Iris pigment epithelial cell (primary cell): ENCODE results near the gene PYGO1.

Source experiments
- DNase-seq: peaks from one replicate; pipeline ENCODE4 v3.0.0-alpha.2; 2011; ENCODE audit warnings: low read depth

The PYGO1 gene

GRCh38 chr15:55564347-55565145 lies 23.6 kb downstream of the PYGO1 start:
- no peak for DNase-seq

DNA sequence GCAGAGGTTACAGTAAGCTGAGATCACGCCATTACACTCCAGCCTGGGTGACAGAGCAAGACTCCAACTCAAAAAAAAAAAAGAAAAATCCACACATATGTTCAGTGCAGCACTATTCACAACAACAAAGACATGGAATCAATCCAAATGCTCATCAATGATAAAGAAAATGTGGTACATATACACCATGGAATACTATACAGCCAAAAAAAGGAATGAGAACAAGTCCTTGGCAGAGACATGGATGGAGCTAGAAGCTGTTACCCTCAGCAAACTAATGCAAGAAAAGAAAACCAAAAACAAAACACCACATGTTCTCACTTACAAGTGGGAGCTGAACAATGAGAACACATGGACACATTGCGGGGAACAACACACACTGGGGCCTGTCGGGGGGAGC lies 25.5 kb downstream of the PYGO1 start:
- no peak for DNase-seq

- DNase-seq, result no peak
Measured at GRCh38 chr15:55555089-55555488, 33.1 kb downstream of the PYGO1 start.

DNA sequence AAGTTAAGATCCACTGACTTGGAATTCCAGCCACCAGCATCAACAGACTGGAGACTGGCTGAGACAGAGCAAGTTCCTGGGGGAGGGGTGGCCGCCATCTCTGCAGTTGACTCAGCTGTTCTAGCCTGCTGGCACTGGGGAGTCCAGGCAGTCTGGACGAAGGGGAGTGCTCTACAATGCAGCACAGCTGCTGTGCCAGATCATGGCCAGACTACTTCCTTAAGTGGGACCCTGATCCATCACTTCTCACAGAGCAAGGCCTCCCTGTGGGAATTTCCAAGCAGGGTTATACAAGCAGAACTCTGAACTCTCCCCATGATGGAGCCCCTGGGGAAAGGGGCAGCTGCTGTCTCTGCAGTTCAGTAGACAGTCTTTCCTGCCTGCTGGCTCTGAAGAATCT lies 35.2 kb downstream of the PYGO1 start:
- DNase-seq, result peak; percentile 75

DNA sequence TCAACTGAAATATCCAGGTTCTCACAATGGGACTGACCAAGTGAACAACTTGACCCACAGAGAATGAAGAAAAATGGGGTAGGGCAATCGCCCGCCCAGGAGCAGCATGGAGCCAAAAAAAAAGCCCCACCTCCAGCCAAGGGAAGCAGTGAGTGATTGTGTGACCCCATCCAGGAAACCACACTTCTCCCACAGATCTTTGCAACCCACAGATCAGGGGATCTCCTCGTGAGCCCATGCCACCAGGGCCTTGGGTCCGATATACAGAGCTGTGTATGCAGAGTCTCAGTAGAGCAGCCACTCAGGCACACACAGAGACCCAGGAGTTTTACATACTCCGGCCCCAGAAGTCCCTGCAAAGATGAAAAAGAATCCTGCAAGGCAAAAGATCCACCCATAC lies 35.7 kb downstream of the PYGO1 start:
- DNase-seq, result no peak

GRCh38 chr15:55549305-55549704 lies 38.8 kb downstream of the PYGO1 start:
- no peak for DNase-seq

GRCh38 chr15:55546718-55547117 lies 41.4 kb downstream of the PYGO1 start:
- peak; percentile 36 for DNase-seq

- no peak for DNase-seq
Measured at GRCh38 chr15:55535436-55535835, 52.7 kb downstream of the PYGO1 start.

DNA sequence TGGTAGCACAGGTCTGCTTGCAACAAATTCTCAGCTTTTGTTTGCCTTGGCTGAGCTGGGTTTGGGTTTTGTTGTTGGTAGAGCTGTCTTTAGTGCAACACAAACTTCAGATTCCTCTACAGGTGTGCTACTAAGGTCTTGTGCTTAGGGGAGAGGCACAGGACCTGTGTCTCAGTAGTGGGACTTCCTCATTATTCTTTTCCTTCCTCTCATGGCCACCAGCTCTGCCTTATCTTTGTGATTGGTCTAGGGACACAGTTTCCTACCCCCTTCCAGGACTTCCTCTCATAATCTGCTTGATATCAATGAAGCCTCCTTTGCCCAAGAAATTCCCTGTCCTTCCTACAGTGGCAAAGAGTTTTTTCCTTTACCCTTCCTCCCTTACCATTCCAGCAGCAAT lies 55.2 kb downstream of the PYGO1 start:
- DNase-seq, result no peak

DNA sequence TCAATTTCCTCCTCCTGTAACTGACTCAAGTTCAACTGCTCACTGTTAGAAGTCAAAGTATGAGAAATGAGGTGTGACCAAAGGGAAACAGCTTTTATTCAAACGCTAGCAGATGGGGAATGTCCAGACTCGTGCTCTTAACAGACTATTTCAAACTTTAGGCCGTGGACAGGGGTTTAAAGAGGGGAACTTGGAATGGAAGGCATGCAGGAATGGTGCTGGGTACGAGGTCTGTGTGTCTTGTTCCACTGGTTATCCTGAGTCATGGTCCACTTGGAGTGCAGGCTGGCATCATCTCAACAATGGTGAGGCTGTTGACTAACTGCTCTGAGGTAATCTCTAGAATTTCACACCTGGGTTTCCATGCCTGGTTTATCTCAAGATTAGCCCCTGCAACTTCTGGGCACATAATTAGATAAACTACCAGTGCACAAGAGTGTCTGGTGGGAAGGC lies 57.3 kb downstream of the PYGO1 start:
- peak; percentile 9 for DNase-seq

- no peak for DNase-seq
Measured at GRCh38 chr15:55528812-55529211, 59.3 kb downstream of the PYGO1 start.

DNA sequence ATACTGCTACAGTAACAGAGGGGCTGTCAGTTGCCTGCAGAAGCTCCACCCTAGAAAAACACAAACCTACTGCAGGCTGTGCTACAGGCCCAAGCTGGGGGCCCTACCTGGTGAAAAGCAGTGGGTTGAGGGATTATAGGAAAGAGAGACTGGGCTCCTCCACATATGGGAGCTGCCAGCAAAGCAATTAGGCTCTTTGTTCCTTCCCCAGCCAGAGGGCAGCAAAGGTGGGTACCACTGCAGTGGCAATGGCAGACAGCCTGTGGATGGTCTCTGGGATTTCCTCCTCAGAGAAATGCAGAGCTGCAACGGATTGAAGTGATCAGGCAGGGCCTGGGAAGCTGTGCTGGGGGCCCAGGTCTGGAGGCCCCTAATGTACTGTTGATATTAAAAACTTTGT lies 61.0 kb downstream of the PYGO1 start:
- no peak for DNase-seq

GRCh38 chr15:55526559-55527036 lies 61.5 kb downstream of the PYGO1 start:
- DNase-seq, result peak; percentile 74

DNA sequence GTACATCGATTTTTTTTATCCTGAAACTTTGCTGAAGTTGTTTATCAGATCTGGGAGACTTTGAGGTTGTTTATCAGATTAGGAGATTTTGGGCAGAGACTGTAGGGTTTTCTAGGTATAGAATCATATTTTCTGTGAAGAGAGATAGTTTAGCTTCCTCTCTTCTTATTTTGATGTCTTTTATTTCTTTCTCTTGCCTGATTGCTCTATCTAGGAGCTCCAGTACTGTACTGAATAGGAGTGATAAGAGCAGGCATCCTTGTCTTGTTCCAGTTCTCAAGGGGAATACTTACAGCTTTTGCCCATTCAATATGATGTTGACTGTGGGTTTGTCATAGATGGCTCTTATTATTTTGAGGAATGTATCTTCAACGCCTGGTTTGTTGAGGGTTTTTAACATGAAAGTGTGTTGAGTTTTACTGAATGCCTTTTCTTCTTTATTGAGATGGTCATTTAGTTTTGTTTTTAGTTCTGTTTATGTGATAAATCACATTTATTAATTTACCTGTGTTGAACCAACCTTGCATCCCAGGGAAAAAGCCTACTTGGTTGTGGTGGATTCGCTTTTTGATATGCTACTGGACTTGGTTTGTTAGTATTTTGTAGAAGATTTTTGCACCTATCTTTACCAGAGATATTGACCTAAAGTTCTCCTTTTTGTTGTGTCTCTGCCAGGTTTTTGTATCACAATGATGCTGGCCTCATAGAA lies 65.2 kb downstream of the PYGO1 start:
- no peak for DNase-seq

GRCh38 chr15:55518641-55519040 lies 69.5 kb downstream of the PYGO1 start:
- peak; percentile 6 for DNase-seq

- no peak for DNase-seq
Measured at GRCh38 chr15:55518009-55518408, 70.1 kb downstream of the PYGO1 start.

GRCh38 chr15:55515991-55516776 lies 72.0 kb downstream of the PYGO1 start:
- DNase-seq, result no peak

DNA sequence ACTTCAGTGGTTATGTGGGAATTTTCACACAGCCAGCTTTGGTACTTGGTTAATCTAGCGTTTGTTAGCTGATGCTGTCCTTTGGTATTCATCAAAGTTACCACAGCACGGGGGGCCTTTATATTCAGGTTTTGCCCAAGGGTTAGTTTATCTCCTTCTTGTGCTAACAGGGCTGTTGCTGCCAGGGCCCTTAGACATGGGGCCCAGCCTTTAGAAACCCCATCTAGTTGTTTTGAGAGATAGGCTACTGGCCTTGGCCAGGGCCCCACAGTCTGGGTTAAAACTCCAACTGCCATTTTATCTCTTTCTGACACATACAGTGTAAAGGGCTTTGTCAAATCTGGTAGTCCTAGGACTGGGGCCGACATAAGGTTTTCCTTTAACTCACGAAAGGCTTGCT lies 72.7 kb downstream of the PYGO1 start:
- no peak for DNase-seq

DNA sequence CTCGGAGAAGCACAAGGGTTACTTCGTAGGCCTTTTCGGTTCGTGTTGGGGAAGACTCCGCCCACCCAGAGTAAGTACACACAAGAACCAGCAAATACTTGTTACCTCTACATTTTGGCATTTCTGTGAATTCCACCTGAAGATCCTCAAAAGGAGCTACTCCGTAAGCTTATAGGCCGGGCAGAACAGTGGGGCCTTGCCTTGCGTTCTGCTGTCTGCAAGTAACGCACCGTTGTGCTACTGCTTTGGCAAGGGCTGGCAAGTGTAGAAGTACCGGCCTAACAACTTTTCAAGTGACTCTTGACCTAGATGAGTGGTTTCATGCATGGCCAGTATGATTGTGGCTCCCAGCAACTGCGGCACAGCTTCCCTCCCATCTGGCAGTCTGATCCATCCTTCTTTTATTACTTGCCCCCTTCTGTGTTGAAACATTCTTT lies 73.7 kb downstream of the PYGO1 start:
- DNase-seq, result no peak

- peak; percentile 57 for DNase-seq
Measured at GRCh38 chr15:55513621-55514413, 74.3 kb downstream of the PYGO1 start.

DNA sequence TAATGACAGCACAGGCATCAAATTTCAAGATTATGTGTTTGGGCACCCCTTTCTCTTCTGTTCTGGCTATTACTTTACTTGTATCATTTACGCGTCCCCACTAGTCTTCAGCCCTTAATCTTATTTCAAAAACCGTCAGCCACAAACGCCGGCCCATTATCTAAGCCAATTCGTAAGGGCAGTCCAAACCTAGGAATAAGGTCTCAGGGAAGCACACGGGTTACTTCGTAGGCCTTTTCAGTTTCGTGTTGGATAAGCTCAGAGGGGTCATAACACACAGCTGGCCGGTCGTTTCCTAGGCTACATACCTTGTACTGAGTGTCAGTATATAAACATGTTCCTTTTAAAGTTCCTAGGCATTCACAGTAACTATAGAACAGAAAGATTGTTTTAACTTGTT lies 75.0 kb downstream of the PYGO1 start:
- no peak for DNase-seq

DNA sequence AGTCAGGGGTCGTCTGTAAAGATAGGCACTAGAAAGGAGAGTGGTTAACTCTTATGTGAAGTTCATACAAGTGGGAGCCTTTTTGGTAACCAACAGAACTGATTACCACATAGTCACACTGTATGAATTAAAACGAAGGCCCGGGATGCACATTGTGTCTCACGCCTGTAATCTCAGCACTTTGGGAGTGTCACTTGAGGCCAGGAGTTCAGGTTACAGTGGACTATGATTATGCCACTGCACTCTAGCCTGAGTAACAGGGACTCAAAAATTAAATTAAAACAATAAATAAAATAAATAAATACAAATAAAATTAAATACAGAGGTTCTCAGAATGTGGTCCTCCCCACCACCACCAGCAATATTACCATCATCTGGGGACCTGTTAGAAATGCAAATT lies 80.6 kb downstream of the PYGO1 start:
- DNase-seq, result no peak
